HG03066 (cell line): ENCODE measurements around the gene TSR2.
"Not testable (repeated sequence)": the region's sequence is repeated elsewhere in the genome, so short reads cannot be mapped to it uniquely, and the experiment has no call there.

Experiments
- ATAC-seq: cut with Tn5 transposase; IDR thresholded peaks from one replicate; pipeline ENCODE4 v1.9.1; 2021; ENCODE audit warnings: low read depth; ENCODE audit not compliant: unreplicated experiment

TSR2 gene

GRCh38 chrX:54470054-54470760 is 30.0 kb downstream of the TSR2 start:
- ATAC-seq = no peak

DNA sequence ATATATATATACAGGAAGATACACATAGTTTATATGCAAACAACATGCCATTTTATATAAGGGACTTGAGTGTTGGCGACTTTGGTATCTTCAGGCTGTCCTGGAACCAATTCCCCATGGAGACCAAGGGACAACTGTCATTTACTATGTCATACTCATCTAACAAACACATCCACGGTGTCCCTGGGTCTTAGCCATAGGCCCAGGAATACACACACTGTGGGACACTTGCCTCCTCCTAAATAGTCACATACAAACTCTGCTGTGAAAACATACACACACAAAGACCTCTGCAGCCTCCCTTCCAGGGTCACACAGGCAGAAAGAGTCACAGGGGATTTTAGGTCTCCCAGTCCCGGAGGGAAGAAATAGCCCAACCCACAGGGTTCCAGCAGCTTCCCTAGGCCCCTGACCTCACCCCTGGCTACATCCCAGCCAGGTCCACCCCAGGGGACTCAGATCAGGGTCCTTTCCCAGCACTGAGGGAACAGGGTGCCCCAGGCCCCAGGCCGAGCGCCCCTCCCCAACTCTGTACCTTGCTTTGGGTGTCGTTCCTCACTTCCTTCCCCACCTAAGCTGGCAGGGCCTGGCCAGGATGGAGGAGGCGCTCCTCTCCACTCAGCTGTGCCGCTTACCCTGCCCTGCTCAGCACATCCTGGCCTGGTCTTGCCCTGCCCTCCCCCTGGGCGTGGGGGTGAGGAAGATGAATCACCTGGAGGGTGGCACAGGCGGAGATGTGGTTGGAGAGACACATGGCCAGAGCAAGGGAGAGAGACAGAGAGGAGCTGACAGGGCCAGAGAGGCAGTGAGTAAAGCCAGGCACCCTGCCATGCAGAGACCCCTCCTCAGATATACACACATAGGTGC is 34.0 kb downstream of the TSR2 start:
- ATAC-seq = no peak

- ATAC-seq = no peak
Observed at GRCh38 chrX:54479136-54480111, 39.2 kb downstream of the TSR2 start.

GRCh38 chrX:54482839-54483593 is 42.8 kb downstream of the TSR2 start:
- no peak for ATAC-seq

GRCh38 chrX:54483946-54484345 is 43.7 kb downstream of the TSR2 start:
- ATAC-seq = no peak

- no peak for ATAC-seq
Observed at GRCh38 chrX:54484666-54485065, 44.5 kb downstream of the TSR2 start.

DNA sequence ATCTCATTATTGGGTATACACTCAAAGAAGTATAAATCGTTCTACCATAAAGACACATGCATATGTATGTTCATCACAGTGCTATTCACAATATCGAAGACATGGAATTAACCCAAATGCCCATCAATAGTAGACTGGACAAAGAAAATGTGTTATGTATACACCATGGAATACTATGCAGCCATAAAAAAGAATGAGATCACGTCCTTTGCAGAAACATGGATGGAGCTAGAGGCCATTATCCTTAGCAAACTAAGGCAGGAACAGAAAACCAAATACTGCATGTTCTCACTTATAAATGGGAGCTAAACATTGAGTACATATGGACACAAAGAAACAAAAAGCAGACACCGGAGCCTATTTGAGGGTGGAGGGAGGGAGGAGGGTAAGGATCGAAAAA is 49.6 kb downstream of the TSR2 start:
- ATAC-seq = not testable (repeated sequence)

DNA sequence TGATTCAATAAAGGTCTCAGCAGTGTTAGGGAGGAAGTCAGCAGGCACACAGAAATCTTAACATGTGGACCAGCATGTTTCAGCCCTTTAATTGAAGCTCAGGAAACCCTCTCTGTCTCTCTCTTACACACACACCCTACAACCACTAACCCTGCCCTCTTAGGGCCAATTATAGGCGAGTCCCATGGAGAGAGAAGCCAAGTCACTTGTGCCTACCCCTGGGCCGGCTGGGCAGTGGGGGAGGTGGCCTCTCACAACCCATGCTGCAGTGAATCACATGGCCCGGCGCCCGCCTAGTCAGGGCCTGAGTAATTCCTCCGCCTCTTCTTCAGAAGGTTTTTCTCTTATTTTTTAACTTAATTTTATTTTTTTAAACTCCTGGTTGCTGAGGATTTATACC is 52.1 kb downstream of the TSR2 start:
- no peak for ATAC-seq

GRCh38 chrX:54494166-54494988 is 54.2 kb downstream of the TSR2 start:
- no peak for ATAC-seq
